Type B pancreatic cell (in vitro differentiated cells): ENCODE results near the gene ETV7. TPM values are rescaled to one million over a fixed set of nuclear protein-coding genes. Genes with fewer than 3 reads are reported as not detected.

Experiments
- DNase-seq: peaks from one replicate; pipeline ENCODE4 v3.0.0; 2021; ENCODE audit warnings: mixed read lengths; ENCODE audit not compliant: unreplicated experiment; ENCODE audit errors: extremely low spot score
- H3K27ac Mint-ChIP-seq: 2 replicates; pipeline ENCODE4 v1.8.0; 2021; ENCODE audit warnings: mild to moderate bottlenecking, mixed read lengths
- H3K27me3 Mint-ChIP-seq: 2 replicates; pipeline ENCODE4 v1.8.0; 2021; ENCODE audit warnings: mixed read lengths
- H3K36me3 Mint-ChIP-seq: 2 replicates; pipeline ENCODE4 v1.8.0; 2021; ENCODE audit warnings: mixed read lengths
- H3K4me1 Mint-ChIP-seq: one replicate; pipeline ENCODE4 v1.8.0; 2021; ENCODE audit warnings: mixed read lengths; ENCODE audit not compliant: unreplicated experiment
- H3K4me3 Mint-ChIP-seq: 2 replicates; pipeline ENCODE4 v1.8.0; 2021; ENCODE audit warnings: mild to moderate bottlenecking, mixed read lengths
- H3K9me3 Mint-ChIP-seq: 2 replicates; pipeline ENCODE4 v1.8.0; 2021; ENCODE audit warnings: mixed read lengths
- total RNA-seq: library from RNA; stranded (reverse); gene quantifications from 2 replicates; pipeline ENCODE4 v1.2.1, GENCODE V29; 2021; ENCODE audit warnings: low replicate concordance
- TF ChIP-seq, protein P1 (sequence below): fragments of 200-600 bp; sonication (generic); conservative IDR thresholded peaks from 2 replicates; pipeline ENCODE4 v1.5.0; 2021; ENCODE audit warnings: antibody characterized with exemption, mild to moderate bottlenecking

The ETV7 gene
- total RNA-seq, 1 donor from 2014 or later = 1.7 TPM

DNA sequence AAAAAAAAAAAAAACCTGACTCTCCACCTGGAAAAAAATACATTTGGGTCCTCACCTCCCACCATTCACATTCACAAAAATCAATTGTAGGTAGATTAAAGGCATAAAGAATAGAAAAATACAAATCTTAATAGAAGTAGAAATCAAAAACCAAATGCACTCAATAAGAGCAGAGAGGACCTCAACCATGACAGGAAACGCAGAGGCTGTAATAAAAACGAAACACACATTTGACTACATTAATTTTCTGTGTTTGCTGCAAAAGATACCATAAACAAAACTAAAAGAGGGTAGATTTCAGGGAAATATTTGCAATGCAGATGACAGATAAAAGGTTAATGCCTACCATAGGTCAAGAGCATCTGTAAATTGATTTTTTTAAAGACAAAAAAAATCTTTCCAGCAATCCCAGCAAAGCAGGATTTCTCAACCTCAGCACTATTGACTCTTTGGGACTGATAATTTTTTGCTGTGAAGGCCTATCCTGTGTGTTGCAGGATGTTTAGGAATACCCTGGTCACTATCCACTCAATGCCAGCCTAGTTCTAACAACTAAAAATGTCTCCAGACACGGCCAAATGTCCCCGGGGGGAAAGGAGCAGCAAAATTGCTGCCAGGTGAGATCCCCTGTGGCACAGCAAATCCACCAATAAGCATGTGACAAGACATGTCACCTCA lies 9.1 kb downstream of the ETV7 start:
- TF ChIP-seq, protein P1, sequence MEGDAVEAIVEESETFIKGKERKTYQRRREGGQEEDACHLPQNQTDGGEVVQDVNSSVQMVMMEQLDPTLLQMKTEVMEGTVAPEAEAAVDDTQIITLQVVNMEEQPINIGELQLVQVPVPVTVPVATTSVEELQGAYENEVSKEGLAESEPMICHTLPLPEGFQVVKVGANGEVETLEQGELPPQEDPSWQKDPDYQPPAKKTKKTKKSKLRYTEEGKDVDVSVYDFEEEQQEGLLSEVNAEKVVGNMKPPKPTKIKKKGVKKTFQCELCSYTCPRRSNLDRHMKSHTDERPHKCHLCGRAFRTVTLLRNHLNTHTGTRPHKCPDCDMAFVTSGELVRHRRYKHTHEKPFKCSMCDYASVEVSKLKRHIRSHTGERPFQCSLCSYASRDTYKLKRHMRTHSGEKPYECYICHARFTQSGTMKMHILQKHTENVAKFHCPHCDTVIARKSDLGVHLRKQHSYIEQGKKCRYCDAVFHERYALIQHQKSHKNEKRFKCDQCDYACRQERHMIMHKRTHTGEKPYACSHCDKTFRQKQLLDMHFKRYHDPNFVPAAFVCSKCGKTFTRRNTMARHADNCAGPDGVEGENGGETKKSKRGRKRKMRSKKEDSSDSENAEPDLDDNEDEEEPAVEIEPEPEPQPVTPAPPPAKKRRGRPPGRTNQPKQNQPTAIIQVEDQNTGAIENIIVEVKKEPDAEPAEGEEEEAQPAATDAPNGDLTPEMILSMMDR = no peak
- peaks cover 14% of the 10 kb centered on the region for H3K27me3 Mint-ChIP-seq
- H3K4me1 Mint-ChIP-seq = peaks cover 7% of the 10 kb centered on the region
- DNase-seq = no peak
- H3K27ac Mint-ChIP-seq = no peak overlapping the region
- H3K9me3 Mint-ChIP-seq = no peaks in the 10 kb centered on the region
- H3K36me3 Mint-ChIP-seq = no peaks in the 10 kb centered on the region
- no peak overlapping the region for H3K4me3 Mint-ChIP-seq

DNA sequence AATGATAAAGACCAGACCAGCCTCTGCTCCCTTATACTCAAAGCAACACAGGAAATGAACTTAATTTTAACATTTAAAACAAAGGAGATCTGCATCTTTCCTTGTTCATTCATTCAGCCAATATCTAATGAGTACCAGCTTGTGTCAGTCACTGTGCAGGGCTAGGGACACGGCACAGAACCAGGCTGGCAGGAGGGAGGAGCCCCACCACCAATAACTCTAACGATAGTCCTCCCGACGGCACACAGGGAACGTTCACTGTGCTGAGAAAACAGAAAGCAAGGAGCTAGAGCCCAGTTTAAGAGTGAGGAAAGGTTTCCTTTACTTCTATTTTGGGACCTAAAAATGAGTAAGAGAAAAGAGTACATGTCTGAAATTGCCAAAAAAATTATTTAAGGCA lies 9.9 kb downstream of the ETV7 start:
- Mint-ChIP-seq H3K36me3 (no peaks in the 10 kb centered on the region), H3K27me3 (peaks cover 10% of the 10 kb centered on the region), H3K9me3 (no peaks in the 10 kb centered on the region), H3K4me3 (no peak overlapping the region), H3K4me1 (peaks cover 7% of the 10 kb centered on the region), H3K27ac (no peak overlapping the region)
- no peak for DNase-seq
- TF ChIP-seq, protein P1 = no peak

DNA sequence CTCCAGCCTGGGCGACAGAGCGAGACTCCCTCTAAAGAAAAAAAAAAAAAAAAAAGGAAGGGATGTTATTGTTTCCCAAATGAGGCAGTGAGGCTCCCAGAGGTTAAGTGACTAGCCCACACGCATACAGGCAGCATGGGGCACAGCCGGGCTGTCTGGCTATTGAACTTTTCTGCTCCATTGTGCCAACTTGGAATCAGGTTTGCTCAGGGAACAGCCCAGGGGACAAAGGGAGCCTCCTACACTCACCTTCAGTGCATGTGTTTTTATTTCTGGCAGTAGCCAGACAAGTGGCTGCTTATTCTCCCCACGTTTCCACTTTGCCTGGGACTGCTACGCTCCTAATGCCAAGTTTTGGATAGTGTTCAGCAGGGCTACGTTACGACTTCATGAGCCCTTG lies 10.7 kb downstream of the ETV7 start:
- Mint-ChIP-seq H3K36me3 (no peaks in the 10 kb centered on the region), H3K27ac (no peak overlapping the region), H3K4me3 (no peak overlapping the region), H3K4me1 (peaks cover 7% of the 10 kb centered on the region), H3K27me3 (peaks cover 16% of the 10 kb centered on the region), H3K9me3 (no peaks in the 10 kb centered on the region)
- TF ChIP-seq, protein P1 = no peak
- no peak for DNase-seq

DNA sequence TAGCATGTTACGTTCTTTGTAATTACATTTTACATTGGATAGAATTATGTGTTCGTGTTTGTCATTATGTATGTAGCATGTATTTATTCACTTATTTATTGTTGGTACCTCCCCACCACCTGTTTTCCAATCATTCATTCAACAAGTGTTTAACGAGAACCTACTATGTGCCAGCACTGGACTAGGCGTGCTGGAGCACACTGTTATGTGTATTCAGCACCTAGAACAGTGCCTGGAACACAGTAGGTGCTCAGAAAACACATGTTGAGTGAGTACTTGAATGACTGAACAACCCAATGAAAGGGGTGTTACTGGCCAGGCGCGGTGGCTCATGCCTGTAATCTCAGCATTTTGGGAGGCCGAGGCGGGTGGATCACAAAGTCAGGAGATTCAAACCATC lies 11.3 kb downstream of the ETV7 start:
- Mint-ChIP-seq H3K27me3 (peaks cover 17% of the 10 kb centered on the region), H3K4me3 (no peak overlapping the region), H3K9me3 (no peaks in the 10 kb centered on the region), H3K4me1 (peaks cover 7% of the 10 kb centered on the region), H3K27ac (no peak overlapping the region), H3K36me3 (no peaks in the 10 kb centered on the region)
- TF ChIP-seq, protein P1 = no peak
- DNase-seq = no peak

DNA sequence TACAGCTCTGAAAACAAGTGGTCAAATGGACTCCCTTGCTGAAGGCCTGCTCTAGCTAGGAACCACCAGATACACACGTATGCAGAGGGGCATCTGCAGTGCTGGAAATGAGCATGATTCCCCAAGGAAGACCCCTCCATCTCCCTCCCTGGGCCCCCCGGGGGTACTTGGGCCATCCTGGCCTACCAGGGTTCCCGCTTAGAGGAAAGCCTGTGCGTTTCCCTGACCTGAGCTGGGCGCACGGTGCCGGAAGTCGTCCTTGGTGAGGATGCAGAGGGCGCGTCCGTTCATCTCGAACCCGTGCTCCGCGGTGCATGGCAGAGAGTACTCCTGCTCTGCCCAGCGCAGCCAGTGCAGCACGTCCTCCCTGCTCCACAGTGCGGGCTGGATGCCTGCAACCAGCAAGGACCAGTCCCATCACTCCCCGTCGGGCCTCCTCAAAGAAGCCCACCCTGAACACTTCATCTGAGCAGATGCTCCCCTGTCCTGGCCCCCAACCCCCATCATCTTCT lies 11.8 kb downstream of the ETV7 start:
- TF ChIP-seq, protein P1 = no peak
- H3K4me1 Mint-ChIP-seq = peaks cover 7% of the 10 kb centered on the region
- no peaks in the 10 kb centered on the region for H3K36me3 Mint-ChIP-seq
- H3K4me3 Mint-ChIP-seq = no peak overlapping the region
- DNase-seq = no peak
- no peak overlapping the region for H3K27ac Mint-ChIP-seq
- H3K9me3 Mint-ChIP-seq = no peaks in the 10 kb centered on the region
- peaks cover 17% of the 10 kb centered on the region for H3K27me3 Mint-ChIP-seq
